Astrocyte of the hippocampus (primary cell): Measurements from ENCODE around the gene BCAR1.
"Not testable (repeated sequence)": the region's sequence is repeated elsewhere in the genome, so short reads cannot be mapped to it uniquely, and the experiment has no call there.

ENCODE experiments used
- DNase-seq: peaks from one replicate; pipeline ENCODE4 v3.0.0; 2011; ENCODE audit warnings: low read depth, low spot score

Gene BCAR1

GRCh38 chr16:75254359-75254837, 3.0 kb upstream of the BCAR1 start:
- DNase-seq, result peak; percentile 17

- peak; percentile 87 for DNase-seq
These were observed 1.8 kb upstream of the BCAR1 start for GRCh38 chr16:75252946-75253911.

- DNase-seq, result no peak
These were observed 833 bp upstream of the BCAR1 start for GRCh38 chr16:75252049-75252864.

- peak; percentile 79 for DNase-seq
These were observed 580 bp downstream of the BCAR1 start for GRCh38 chr16:75250809-75251279.

- peak; percentile 56 for DNase-seq
These were observed 1.2 kb downstream of the BCAR1 start for GRCh38 chr16:75250089-75250808.

GRCh38 chr16:75249441-75249840, 2.0 kb downstream of the BCAR1 start:
- no peak for DNase-seq

- no peak for DNase-seq
These were observed 2.7 kb downstream of the BCAR1 start for GRCh38 chr16:75248536-75249380.

GRCh38 chr16:75248142-75248535, 3.3 kb downstream of the BCAR1 start:
- DNase-seq, result no peak

- DNase-seq, result no peak
These were observed 4.2 kb downstream of the BCAR1 start for GRCh38 chr16:75247249-75247648.

GRCh38 chr16:75246504-75247205, 4.8 kb downstream of the BCAR1 start:
- DNase-seq, result peak; percentile 63

GRCh38 chr16:75244844-75245758, 6.3 kb downstream of the BCAR1 start:
- DNase-seq, result peak; percentile 99

GRCh38 chr16:75244225-75244809, 7.1 kb downstream of the BCAR1 start:
- peak; percentile 79 for DNase-seq

- DNase-seq, result no peak
These were observed 7.7 kb downstream of the BCAR1 start for GRCh38 chr16:75243667-75244224.

GRCh38 chr16:75242436-75243078, 8.9 kb downstream of the BCAR1 start:
- not testable (repeated sequence) for DNase-seq

- DNase-seq, result no peak
These were observed 9.5 kb downstream of the BCAR1 start for GRCh38 chr16:75241955-75242354.

GRCh38 chr16:75241412-75241811, 10.0 kb downstream of the BCAR1 start:
- DNase-seq, result no peak

GRCh38 chr16:75240633-75241032, 10.8 kb downstream of the BCAR1 start:
- not testable (repeated sequence) for DNase-seq
